WI38 (cell line): Measurements from ENCODE around the gene ARSJ.

Experiments used
- H3K4me3 ChIP-seq: 2 replicates; pipeline ENCODE4 v1.5.1; 2011; ENCODE audit warnings: low read depth, mild to moderate bottlenecking, control low read depth, low read length
- CTCF ChIP-seq: IDR thresholded peaks from 2 replicates; pipeline ENCODE4 v1.5.1; 2012; ENCODE audit warnings: low read depth, mild to moderate bottlenecking, control low read depth, low read length

Gene ARSJ

GRCh38 chr4:113967687-113968086 lies 11.8 kb downstream of the ARSJ start:
- no peak overlapping the region for H3K4me3 ChIP-seq
- no peak for TF ChIP-seq CTCF

- TF ChIP-seq CTCF, result no peak
- no peak overlapping the region for H3K4me3 ChIP-seq
Measured at GRCh38 chr4:113962719-113963265, 16.7 kb downstream of the ARSJ start.

GRCh38 chr4:113962016-113962347 lies 17.5 kb downstream of the ARSJ start:
- TF ChIP-seq CTCF, result no peak

GRCh38 chr4:113960684-113961321 lies 18.6 kb downstream of the ARSJ start:
- H3K4me3 ChIP-seq, result no peak overlapping the region
- no peak for TF ChIP-seq CTCF

More at GRCh38 chr4:113962016-113962347, 17.5 kb downstream of the ARSJ start:
- no peak overlapping the region for H3K4me3 ChIP-seq

GRCh38 chr4:113959539-113959937 lies 19.9 kb downstream of the ARSJ start:
- TF ChIP-seq CTCF, result no peak
- H3K4me3 ChIP-seq, result peak overlapping the region; percentile 20; the same call in 1 of the 2 replicates

DNA sequence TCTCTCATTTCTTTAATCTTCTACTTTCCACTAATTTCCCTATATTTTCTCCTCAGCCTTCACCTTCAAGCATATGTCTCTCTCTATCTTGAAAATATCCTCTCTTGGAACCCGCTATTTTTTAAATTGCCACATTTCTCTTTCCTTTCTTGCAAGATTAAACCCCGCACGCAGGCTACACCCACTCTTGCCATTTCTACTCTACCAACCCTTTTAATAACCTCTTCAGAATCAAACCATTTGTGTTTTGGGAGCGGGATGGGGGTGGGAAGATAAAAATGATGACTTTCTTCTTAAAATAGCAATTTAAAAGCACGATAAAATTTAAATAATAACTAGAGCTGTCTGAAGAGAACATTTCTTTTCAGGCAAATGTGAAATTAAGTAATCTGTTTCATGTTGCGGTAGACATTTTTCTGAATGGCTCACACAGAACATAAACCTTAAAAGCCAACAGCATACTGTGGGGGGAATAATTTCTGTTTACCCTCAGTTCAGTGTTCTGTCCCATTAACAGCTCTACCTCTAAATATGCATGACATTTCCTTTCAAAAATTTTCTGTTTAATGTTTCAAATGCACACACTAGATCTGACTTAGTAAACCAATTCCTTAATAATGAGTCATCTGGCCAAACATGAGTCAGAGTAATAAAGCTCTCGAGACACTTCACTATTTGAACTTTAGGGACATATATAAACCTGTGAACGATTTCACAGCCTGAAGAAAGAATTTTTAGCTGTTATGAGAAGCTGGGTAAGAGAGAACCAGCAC lies 20.5 kb downstream of the ARSJ start:
- no peak for TF ChIP-seq CTCF
- peak overlapping the region; percentile 20; the same call in 1 of the 2 replicates for H3K4me3 ChIP-seq

GRCh38 chr4:113957956-113958355 lies 21.5 kb downstream of the ARSJ start:
- no peak overlapping the region for H3K4me3 ChIP-seq
- no peak for TF ChIP-seq CTCF
